Loucy (cell line): ENCODE measurements around the gene PDXDC1.
"Not testable (repeated sequence)": the region's sequence is repeated elsewhere in the genome, so short reads cannot be mapped to it uniquely, and the experiment has no call there.

ENCODE experiments used
- CTCF ChIP-seq: fragments of 200-600 bp; sonication (generic); conservative IDR thresholded peaks from 2 replicates; pipeline ENCODE4 v1.5.1; 2014; ENCODE audit warnings: mild to moderate bottlenecking, antibody characterized with exemption, low read length
- EZH2phosphoT487 ChIP-seq: fragments of 200-600 bp; IDR thresholded peaks from 2 replicates; pipeline ENCODE4 v1.6.1; 2018; ENCODE audit warnings: antibody characterized with exemption, mild to moderate bottlenecking, moderate library complexity, borderline replicate concordance

GRCh38 chr16:14937143-14937542, 37.7 kb upstream of the PDXDC1 start, which contains the start of gene NPIPA1:
- not testable (repeated sequence) for TF ChIP-seq CTCF, EZH2phosphoT487
